Natural killer cell (primary cell): Measurements from ENCODE around the gene TLDC2. TPM values are rescaled to one million over a fixed set of nuclear protein-coding genes. Genes with fewer than 3 reads are reported as not detected.

Experiments used
- ATAC-seq, 3 donors: fragments of 150-1000 bp in 2 of 3; fragments of 200-7000 bp in 1 of 3; cut with Tn5 transposase; 1 replicate in 1 of 3; 2 replicates in 2 of 3; pipeline ENCODE4 v1.10.0; 2021; ENCODE audit warnings: mild to moderate bottlenecking in 2 of 3, moderate library complexity in 2 of 3
- DNase-seq, 2 donors: peaks; one replicate each; pipeline versions ENCODE4 v3.0.0 to v3.0.0-alpha.2; 2013 to 2021; ENCODE audit warnings: mixed read lengths in 1 of 2
- H3K27ac ChIP-seq: one replicate; pipeline ENCODE4 v1.5.1; 2013; ENCODE audit warnings: mild to moderate bottlenecking, low read length
- H3K27me3 ChIP-seq: one replicate; pipeline ENCODE4 v1.6.1; 2013; ENCODE audit warnings: low read length; ENCODE audit not compliant: control insufficient read depth, insufficient read depth
- H3K36me3 ChIP-seq: one replicate; pipeline ENCODE4 v1.6.1; 2013; ENCODE audit warnings: low read length; ENCODE audit not compliant: control insufficient read depth, insufficient read depth
- H3K4me1 ChIP-seq: one replicate; pipeline ENCODE4 v1.6.1; 2013; ENCODE audit warnings: low read length; ENCODE audit not compliant: control insufficient read depth, insufficient read depth
- H3K4me3 ChIP-seq: one replicate; pipeline ENCODE4 v1.5.1; 2013; ENCODE audit warnings: low read length
- H3K9me3 ChIP-seq: one replicate; pipeline ENCODE4 v1.6.1; 2013; ENCODE audit warnings: low read length; ENCODE audit not compliant: control insufficient read depth, insufficient read depth
- H3K27ac Mint-ChIP-seq, 2 donors: one replicate each; pipeline ENCODE4 v1.8.0; 2022; ENCODE audit warnings: mild to moderate bottlenecking in 2 of 2, mixed read lengths in 2 of 2, moderate library complexity in 1 of 2
- H3K27me3 Mint-ChIP-seq, 2 donors: one replicate each; pipeline ENCODE4 v1.8.0; 2022; ENCODE audit warnings: low read depth in 2 of 2, mixed read lengths in 2 of 2
- H3K36me3 Mint-ChIP-seq: one replicate; pipeline ENCODE4 v1.8.0; 2022; ENCODE audit warnings: mixed read lengths
- H3K4me1 Mint-ChIP-seq, 2 donors: one replicate each; pipeline ENCODE4 v1.8.0; 2022; ENCODE audit warnings: mixed read lengths in 2 of 2
- H3K4me3 Mint-ChIP-seq: one replicate; pipeline ENCODE4 v1.8.0; 2022; ENCODE audit warnings: mild to moderate bottlenecking, moderate library complexity, mixed read lengths
- H3K9me3 Mint-ChIP-seq, 2 donors: one replicate each; pipeline ENCODE4 v1.8.0; 2022; ENCODE audit warnings: mixed read lengths in 2 of 2
- CTCF ChIP-seq: fragments of 200-600 bp; IDR thresholded peaks from one replicate; pipeline ENCODE4 v1.8.0; 2022; ENCODE audit warnings: antibody characterized with exemption
- WGBS: methylation state at CpG from one replicate; pipeline ENCODE4 v1.1.7; 2013; ENCODE audit warnings: missing lambda C conversion rate; ENCODE audit not compliant: insufficient coverage; 5-methylcytosine and 5-hydroxymethylcytosine counted together
- intact Hi-C: fragments of 100-400 bp; cut with micrococcal nuclease; formaldehyde crosslinking; loops from one replicate; pipeline ENCODE4 v1.14.2; 2022
- total RNA-seq, 4 donors: library from RNA; stranded (reverse); fragments of 120-200 nt in 1 of 4; gene quantifications; one replicate each; pipeline versions ENCODE4 v1.2.3 to v1.2.4, GENCODE V29; 2013 to 2022

TLDC2 gene
- total RNA-seq, 3 donors from 2014 or later (not counting 1 experiment from before 2014, with no cell fraction given): 1.4 TPM; not detected in 2

DNA sequence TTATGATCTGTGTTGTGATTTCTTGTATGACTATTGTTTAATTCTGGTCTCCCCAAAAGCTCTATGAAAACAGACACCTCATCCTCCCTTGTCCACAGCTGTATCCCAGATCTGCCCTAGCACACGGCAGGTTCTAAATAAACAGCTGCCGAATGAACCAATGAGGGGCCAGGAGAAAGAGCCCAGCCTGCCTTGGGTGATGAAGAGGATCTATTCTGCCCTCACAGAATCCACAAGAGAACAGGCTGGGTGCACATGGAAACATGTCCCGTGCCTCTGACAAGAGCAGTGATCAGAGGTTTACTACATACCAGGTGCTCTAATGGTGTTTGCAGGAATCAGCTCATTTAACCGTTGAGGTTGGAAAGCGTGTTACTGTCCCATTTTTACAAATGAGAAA is 15.6 kb upstream of the TLDC2 start:
- intact Hi-C loops: no loop called here
- Mint-ChIP-seq H3K4me3 (peak overlapping the region; percentile 30), H3K36me3 (no peaks in the 10 kb centered on the region), H3K9me3 (no peaks in the 10 kb centered on the region), H3K27ac (no peak overlapping the region), H3K27me3 (peaks cover 0 to 6% of the 10 kb centered on the region in 2 donors), H3K4me1 (peaks cover 0 to 22% of the 10 kb centered on the region in 2 donors)
- Histone ChIP-seq H3K27me3 (peaks cover 2% of the 10 kb centered on the region), H3K27ac (no peak overlapping the region), H3K9me3 (no peaks in the 10 kb centered on the region), H3K4me3 (no peak overlapping the region), H3K36me3 (no peaks in the 10 kb centered on the region), H3K4me1 (peaks cover 28% of the 10 kb centered on the region)
- no peak for ATAC-seq
- no peak for DNase-seq
- TF ChIP-seq CTCF: no peak
- WGBS: 91% methylated on average over 5 of the region's 5 CpGs

DNA sequence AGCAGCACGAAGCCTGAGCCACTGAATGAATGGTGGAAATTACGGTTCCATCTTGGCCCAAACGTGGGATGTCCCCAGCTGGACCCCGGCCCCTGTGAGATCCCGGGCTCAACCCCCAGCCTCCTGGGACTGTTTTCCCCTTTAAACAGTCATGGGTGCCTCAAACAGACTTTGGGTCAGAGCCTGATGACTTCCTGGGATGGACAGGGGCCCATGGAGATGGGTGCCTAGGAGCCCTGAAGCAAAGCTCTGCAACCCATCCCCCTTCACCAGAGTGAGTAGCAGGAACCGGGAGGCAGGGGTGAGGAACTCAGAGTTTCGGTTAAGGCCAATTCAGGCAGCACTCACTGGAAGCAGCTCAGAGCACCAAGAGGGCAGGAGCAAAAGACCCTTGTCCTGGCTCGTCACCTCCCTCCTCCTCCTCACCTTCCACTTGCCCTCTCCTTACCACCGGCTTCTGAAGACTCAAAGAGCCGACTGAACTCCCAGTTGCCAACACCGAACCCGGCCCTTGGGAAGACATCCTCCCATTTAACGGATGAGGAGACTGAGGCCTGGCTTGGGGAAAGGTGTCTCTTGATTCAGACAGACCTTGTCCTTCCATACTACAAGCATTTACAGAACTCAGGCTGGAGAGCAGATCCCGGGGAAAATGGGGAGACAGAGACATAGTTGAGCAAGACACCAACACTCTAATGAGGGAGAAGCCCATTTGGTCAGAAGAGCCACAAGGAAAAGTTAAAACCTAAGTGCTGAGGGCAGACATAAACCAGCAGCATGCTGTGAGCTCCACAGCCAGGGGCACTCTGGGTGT is 14.9 kb upstream of the TLDC2 start:
- H3K4me3 Mint-ChIP-seq: peak overlapping the region; percentile 67
- no peaks in the 10 kb centered on the region for H3K36me3 Mint-ChIP-seq
- intact Hi-C loops: no loop called here
- Histone ChIP-seq H3K4me1 (peaks cover 28% of the 10 kb centered on the region), H3K4me3 (no peak overlapping the region), H3K36me3 (no peaks in the 10 kb centered on the region), H3K27ac (no peak overlapping the region), H3K9me3 (no peaks in the 10 kb centered on the region), H3K27me3 (peaks cover 2% of the 10 kb centered on the region)
- H3K27ac Mint-ChIP-seq: no peak overlapping the region
- H3K4me1 Mint-ChIP-seq: peaks cover 0 to 22% of the 10 kb centered on the region in 2 donors
- no peak for DNase-seq
- 94% methylated on average over 14 of the region's 14 CpGs for WGBS
- no peak for TF ChIP-seq CTCF
- ATAC-seq: no peak
- H3K9me3 Mint-ChIP-seq: no peaks in the 10 kb centered on the region
- peaks cover 0 to 6% of the 10 kb centered on the region in 2 donors for H3K27me3 Mint-ChIP-seq

DNA sequence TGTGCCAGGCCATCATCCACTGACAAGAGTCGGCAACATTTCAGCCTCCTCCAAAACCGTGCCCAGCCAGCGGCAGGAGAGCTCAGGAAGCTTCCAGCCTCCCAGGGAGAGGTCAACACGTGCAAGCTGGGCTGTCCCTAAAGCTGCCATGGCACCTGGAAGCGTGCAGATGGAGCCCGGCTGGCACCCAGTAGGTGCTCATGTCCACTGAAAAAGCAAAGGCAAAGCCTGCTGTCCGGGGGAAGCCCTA is 14.4 kb upstream of the TLDC2 start:
- Histone ChIP-seq H3K4me3 (no peak overlapping the region), H3K27me3 (peaks cover 2% of the 10 kb centered on the region), H3K9me3 (no peaks in the 10 kb centered on the region), H3K4me1 (peaks cover 30% of the 10 kb centered on the region), H3K27ac (no peak overlapping the region), H3K36me3 (no peaks in the 10 kb centered on the region)
- Mint-ChIP-seq H3K36me3 (no peaks in the 10 kb centered on the region), H3K9me3 (no peaks in the 10 kb centered on the region), H3K27ac (no peak overlapping the region), H3K27me3 (peaks cover 0 to 6% of the 10 kb centered on the region in 2 donors), H3K4me1 (peaks cover 0 to 22% of the 10 kb centered on the region in 2 donors), H3K4me3 (peak overlapping the region; percentile 67)
- TF ChIP-seq CTCF: no peak
- no peak for DNase-seq
- 92% methylated on average over 7 of the region's 7 CpGs for WGBS
- intact Hi-C loops: no loop called here
- no peak for ATAC-seq
